Measurements from ENCODE around the gene CYTH4.
A peak's percentile ranks its signal among the peaks of the same experiment; 100 is the strongest.

The CYTH4 gene

GRCh38 chr22:37281646-37282384 lies 493 bp upstream of the CYTH4 start:
- Histone ChIP-seq H3K4me3 (ENCODE audit: control insufficient read depth in 1 of 7, extremely low read depth in 1 of 7, insufficient read depth in 4 of 7, low read depth in 2 of 7, low read length in 6 of 7) (peak overlapping the region in 6 of 7 experiments; percentile 66 to 92 (median 76)), H3K27me3 (replicated peaks in 2 of 5; ENCODE audit: control insufficient read depth in 4 of 5, insufficient read depth in 5 of 5, low read length in 4 of 5) (no peaks in the 10 kb centered on the region), H3K4me1 (ENCODE audit: control extremely low read depth in 1 of 4, control insufficient read depth in 4 of 4, insufficient read depth in 4 of 4, low read length in 3 of 4) (peaks cover 32 to 91% (median 70%) of the 10 kb centered on the region in 4 experiments), H3K9me3 (ENCODE audit: control extremely low read depth in 1 of 5, control insufficient read depth in 4 of 5, insufficient read depth in 2 of 5, low read depth in 1 of 5, low read length in 4 of 5) (no peaks in the 10 kb centered on the region), H3K27ac (ENCODE audit: insufficient read depth in 1 of 2, low read depth in 1 of 2, low read length in 2 of 2, poor library complexity in 1 of 2, severe bottlenecking in 2 of 2) (peak overlapping the region in 1 of 2 experiments; percentile 62), H3K36me3 (ENCODE audit: control insufficient read depth in 4 of 4, insufficient read depth in 4 of 4, low read length in 3 of 4) (peaks cover 0 to 11% (median 1%) of the 10 kb centered on the region in 4 experiments)
- ChIA-PET CTCF (interaction anchor here (1.3 to 8.3 kb wide), 8 partner anchors 9 to 34 kb away, joined by 3 to 42 read pairs (median 8); no protein-coding TSS in a partner anchor), POLR2A (interaction anchor here (0.7 to 1.3 kb wide), 2 partner anchors 37 to 382 kb away, joined by 3 to 5 read pairs; partner anchors contain the start of gene RAC2)
- 67% methylated on average over 7 of the region's 12 CpGs for WGBS (ENCODE audit: insufficient coverage)
- no peak for DNase-seq

GRCh38 chr22:37283393-37283937 lies 1.2 kb downstream of the CYTH4 start:
- Histone ChIP-seq H3K36me3 (ENCODE audit: control insufficient read depth in 4 of 4, insufficient read depth in 4 of 4, low read length in 3 of 4) (peaks cover 0 to 19% (median 5%) of the 10 kb centered on the region in 4 experiments), H3K27ac (ENCODE audit: insufficient read depth in 1 of 2, low read depth in 1 of 2, low read length in 2 of 2, poor library complexity in 1 of 2, severe bottlenecking in 2 of 2) (peak overlapping the region; percentile 33 to 67), H3K4me3 (ENCODE audit: control insufficient read depth in 1 of 7, extremely low read depth in 1 of 7, insufficient read depth in 4 of 7, low read depth in 2 of 7, low read length in 6 of 7) (peak overlapping the region; percentile 2 to 92 (median 76)), H3K27me3 (replicated peaks in 2 of 5; ENCODE audit: control insufficient read depth in 4 of 5, insufficient read depth in 5 of 5, low read length in 4 of 5) (no peaks in the 10 kb centered on the region), H3K9me3 (ENCODE audit: control extremely low read depth in 1 of 5, control insufficient read depth in 4 of 5, insufficient read depth in 2 of 5, low read depth in 1 of 5, low read length in 4 of 5) (no peaks in the 10 kb centered on the region), H3K4me1 (ENCODE audit: control extremely low read depth in 1 of 4, control insufficient read depth in 4 of 4, insufficient read depth in 4 of 4, low read length in 3 of 4) (peaks cover 27 to 86% (median 65%) of the 10 kb centered on the region in 4 experiments)
- POLR2A ChIA-PET = no interaction called here
- peak in 1 of 3 donors; percentile 48 for DNase-seq
- 60% methylated on average over 7 of the region's 8 CpGs for whole genome bisulfite sequencing (ENCODE audit: insufficient coverage)
- CTCF ChIA-PET = interaction anchor here (2.0 to 8.3 kb wide), 4 partner anchors 13 to 33 kb away, joined by 4 to 42 read pairs (median 10); no protein-coding TSS in a partner anchor

GRCh38 chr22:37284126-37284804 lies 2.0 kb downstream of the CYTH4 start:
- POLR2A ChIA-PET = interaction anchor here (0.6 to 1.1 kb wide), 4 partner anchors 20 to 283 kb away, joined by 3 to 5 read pairs (median 4); no protein-coding TSS in a partner anchor
- WGBS (ENCODE audit: insufficient coverage) = 2% methylated on average over 4 of the region's 9 CpGs
- Histone ChIP-seq H3K27me3 (replicated peaks in 2 of 5; ENCODE audit: control insufficient read depth in 4 of 5, insufficient read depth in 5 of 5, low read length in 4 of 5) (no peaks in the 10 kb centered on the region), H3K4me3 (ENCODE audit: control insufficient read depth in 1 of 7, extremely low read depth in 1 of 7, insufficient read depth in 4 of 7, low read depth in 2 of 7, low read length in 6 of 7) (peak overlapping the region; percentile 11 to 92 (median 76)), H3K36me3 (ENCODE audit: control insufficient read depth in 4 of 4, insufficient read depth in 4 of 4, low read length in 3 of 4) (peaks cover 3 to 27% (median 6%) of the 10 kb centered on the region in 4 experiments), H3K9me3 (ENCODE audit: control extremely low read depth in 1 of 5, control insufficient read depth in 4 of 5, insufficient read depth in 2 of 5, low read depth in 1 of 5, low read length in 4 of 5) (no peaks in the 10 kb centered on the region), H3K4me1 (ENCODE audit: control extremely low read depth in 1 of 4, control insufficient read depth in 4 of 4, insufficient read depth in 4 of 4, low read length in 3 of 4) (peaks cover 26 to 86% (median 61%) of the 10 kb centered on the region in 4 experiments), H3K27ac (ENCODE audit: insufficient read depth in 1 of 2, low read depth in 1 of 2, low read length in 2 of 2, poor library complexity in 1 of 2, severe bottlenecking in 2 of 2) (peak overlapping the region in 1 of 2 experiments; percentile 67)
- peak in 1 of 3 donors; percentile 48 for DNase-seq
- CTCF ChIA-PET = interaction anchor here (1.2 to 8.3 kb wide), 4 partner anchors 15 to 23 kb away, joined by 3 to 42 read pairs (median 9); no protein-coding TSS in a partner anchor

- POLR2A ChIA-PET = interaction anchor here (0.6 to 1.1 kb wide), 4 partner anchors 20 to 282 kb away, joined by 3 to 5 read pairs (median 4); no protein-coding TSS in a partner anchor
- Histone ChIP-seq H3K36me3 (ENCODE audit: control insufficient read depth in 4 of 4, insufficient read depth in 4 of 4, low read length in 3 of 4) (peaks cover 3 to 33% (median 7%) of the 10 kb centered on the region in 4 experiments), H3K9me3 (ENCODE audit: control extremely low read depth in 1 of 5, control insufficient read depth in 4 of 5, insufficient read depth in 2 of 5, low read depth in 1 of 5, low read length in 4 of 5) (no peaks in the 10 kb centered on the region), H3K4me1 (ENCODE audit: control extremely low read depth in 1 of 4, control insufficient read depth in 4 of 4, insufficient read depth in 4 of 4, low read length in 3 of 4) (peaks cover 22 to 83% (median 57%) of the 10 kb centered on the region in 4 experiments), H3K27ac (ENCODE audit: insufficient read depth in 1 of 2, low read depth in 1 of 2, low read length in 2 of 2, poor library complexity in 1 of 2, severe bottlenecking in 2 of 2) (peak overlapping the region in 1 of 2 experiments; percentile 67), H3K27me3 (replicated peaks in 2 of 5; ENCODE audit: control insufficient read depth in 4 of 5, insufficient read depth in 5 of 5, low read length in 4 of 5) (no peaks in the 10 kb centered on the region), H3K4me3 (ENCODE audit: control insufficient read depth in 1 of 7, extremely low read depth in 1 of 7, insufficient read depth in 4 of 7, low read depth in 2 of 7, low read length in 6 of 7) (peak overlapping the region in 6 of 7 experiments; percentile 66 to 92 (median 76))
- peak; percentile 93 to 99 (median 99) for DNase-seq
- 0% methylated on average over 8 of the region's 14 CpGs for WGBS (ENCODE audit: insufficient coverage)
- CTCF ChIA-PET = interaction anchor here (1.2 to 8.3 kb wide), 4 partner anchors 14 to 24 kb away, joined by 3 to 42 read pairs (median 9); no protein-coding TSS in a partner anchor
Observed at GRCh38 chr22:37284805-37285355, 2.6 kb downstream of the CYTH4 start.

- Histone ChIP-seq H3K27me3 (replicated peaks in 2 of 5; ENCODE audit: control insufficient read depth in 4 of 5, insufficient read depth in 5 of 5, low read length in 4 of 5) (no peaks in the 10 kb centered on the region), H3K9me3 (ENCODE audit: control extremely low read depth in 1 of 5, control insufficient read depth in 4 of 5, insufficient read depth in 2 of 5, low read depth in 1 of 5, low read length in 4 of 5) (no peaks in the 10 kb centered on the region), H3K4me3 (ENCODE audit: control insufficient read depth in 1 of 7, extremely low read depth in 1 of 7, insufficient read depth in 4 of 7, low read depth in 2 of 7, low read length in 6 of 7) (peak overlapping the region in 1 of 7 experiments; percentile 26), H3K27ac (ENCODE audit: insufficient read depth in 1 of 2, low read depth in 1 of 2, low read length in 2 of 2, poor library complexity in 1 of 2, severe bottlenecking in 2 of 2) (no peak overlapping the region), H3K36me3 (ENCODE audit: control insufficient read depth in 4 of 4, insufficient read depth in 4 of 4, low read length in 3 of 4) (peaks cover 3 to 40% (median 9%) of the 10 kb centered on the region in 4 experiments), H3K4me1 (ENCODE audit: control extremely low read depth in 1 of 4, control insufficient read depth in 4 of 4, insufficient read depth in 4 of 4, low read length in 3 of 4) (peaks cover 22 to 76% (median 53%) of the 10 kb centered on the region in 4 experiments)
- CTCF ChIA-PET = interaction anchor here (1.1 to 8.3 kb wide), 4 partner anchors 10 to 25 kb away, joined by 4 to 42 read pairs (median 12); no protein-coding TSS in a partner anchor
- POLR2A ChIA-PET = no interaction called here
- 97% methylated on average over 7 of the region's 10 CpGs for WGBS (ENCODE audit: insufficient coverage)
- DNase-seq = no peak
Observed at GRCh38 chr22:37285937-37286336, 3.6 kb downstream of the CYTH4 start.

- CTCF ChIA-PET = interaction anchor here (1.0 to 8.3 kb wide), 4 partner anchors 9 to 27 kb away, joined by 3 to 42 read pairs (median 12); no protein-coding TSS in a partner anchor
- peaks cover 13 to 61% (median 37%) of the 10 kb centered on the region in 4 experiments for H3K4me1 ChIP-seq (ENCODE audit: control extremely low read depth in 1 of 4, control insufficient read depth in 4 of 4, insufficient read depth in 4 of 4, low read length in 3 of 4)
Observed at GRCh38 chr22:37287550-37287951, 5.2 kb downstream of the CYTH4 start.

More at GRCh38 chr22:37287550-37287951, 5.2 kb downstream of the CYTH4 start:
- Histone ChIP-seq H3K4me3 (ENCODE audit: control insufficient read depth in 1 of 7, extremely low read depth in 1 of 7, insufficient read depth in 4 of 7, low read depth in 2 of 7, low read length in 6 of 7) (no peak overlapping the region), H3K36me3 (ENCODE audit: control insufficient read depth in 4 of 4, insufficient read depth in 4 of 4, low read length in 3 of 4) (peaks cover 12 to 56% (median 21%) of the 10 kb centered on the region in 4 experiments), H3K27ac (ENCODE audit: insufficient read depth in 1 of 2, low read depth in 1 of 2, low read length in 2 of 2, poor library complexity in 1 of 2, severe bottlenecking in 2 of 2) (no peak overlapping the region), H3K9me3 (ENCODE audit: control extremely low read depth in 1 of 5, control insufficient read depth in 4 of 5, insufficient read depth in 2 of 5, low read depth in 1 of 5, low read length in 4 of 5) (peaks cover 0 to 4% (median 0%) of the 10 kb centered on the region in 5 experiments), H3K27me3 (replicated peaks in 2 of 5; ENCODE audit: control insufficient read depth in 4 of 5, insufficient read depth in 5 of 5, low read length in 4 of 5) (no peaks in the 10 kb centered on the region)
- POLR2A ChIA-PET = no interaction called here
- 95% methylated on average over 10 of the region's 10 CpGs for WGBS (ENCODE audit: insufficient coverage)
- DNase-seq = no peak
